HepG2 (cell line): Measurements from ENCODE around the gene NCLN. TPM values are rescaled to one million over a fixed set of nuclear protein-coding genes. Genes with fewer than 3 reads are reported as not detected.

Experiments used
- FOSL2 ChIP-seq: sonication (generic); formaldehyde crosslinking; IDR thresholded peaks from 2 replicates; pipeline ENCODE4 v1.4.0; 2020; ENCODE audit warnings: missing genetic modification reagents
- NFYB ChIP-seq: sonication (generic); formaldehyde crosslinking; IDR thresholded peaks from 2 replicates; pipeline ENCODE4 v1.4.0; 2020; ENCODE audit warnings: missing genetic modification reagents
- NKX3-1 ChIP-seq: sonication (generic); formaldehyde crosslinking; IDR thresholded peaks from 2 replicates; pipeline ENCODE4 v1.5.0; 2020; ENCODE audit warnings: missing genetic modification reagents
- ZKSCAN8 ChIP-seq: IDR thresholded peaks from 2 replicates; pipeline ENCODE4 v1.6.1; 2016; ENCODE audit warnings: borderline replicate concordance, missing genetic modification reagents, missing compliant biosample characterization
- ZNF354B ChIP-seq: sonication (generic); formaldehyde crosslinking; IDR thresholded peaks from 2 replicates; pipeline ENCODE4 v1.8.0; 2022; ENCODE audit warnings: mild to moderate bottlenecking, missing genetic modification reagents
- ZNF432 ChIP-seq: sonication (generic); formaldehyde crosslinking; IDR thresholded peaks from 2 replicates; pipeline ENCODE4 v1.5.0; 2020; ENCODE audit warnings: missing genetic modification reagents, mild to moderate bottlenecking, borderline replicate concordance
- ZSCAN30 ChIP-seq: sonication (generic); formaldehyde crosslinking; IDR thresholded peaks from 2 replicates; pipeline ENCODE4 v1.5.0; 2020; ENCODE audit warnings: mild to moderate bottlenecking, missing genetic modification reagents
- polyA plus RNA-seq, 8 experiments: library from polyadenylated mRNA; depleted of rRNA in 3 of 8; stranded (reverse) in 7 of 8; unstranded in 1 of 8; fragments of >200 nt; fragmentation: Illumina TruSeq in 4 of 8; extraction: Trizol in 4 of 8; gene quantifications; 2 replicates each; pipeline versions ENCODE4 v1.2.1 to v1.2.3, GENCODE V29; 2011 to 2016; ENCODE audit warnings: low read depth in 4 of 8, missing spikeins in 1 of 8, mixed read lengths in 1 of 8; ENCODE audit not compliant: insufficient read depth in 1 of 8
- total RNA-seq, 5 experiments: library from RNA; depleted of rRNA; stranded (reverse); fragments of >200 nt; fragmentation: Illumina TruSeq; extraction: Trizol; gene quantifications; 2 replicates each; pipeline ENCODE4 v1.2.3, GENCODE V29; 2016; ENCODE audit warnings: low read depth in 1 of 5
- TF ChIP-seq, protein P1 (sequence below): sonication (generic); formaldehyde crosslinking; IDR thresholded peaks from one replicate; pipeline ENCODE4 v1.5.1; 2020; ENCODE audit warnings: mild to moderate bottlenecking, missing genetic modification reagents; ENCODE audit errors: not compliant biosample characterization
- TF ChIP-seq, protein P2 (sequence below): sonication (generic); formaldehyde crosslinking; IDR thresholded peaks from 2 replicates; pipeline ENCODE4 v1.4.0; 2020; ENCODE audit warnings: mild to moderate bottlenecking, missing genetic modification reagents, borderline replicate concordance
- TF ChIP-seq, protein P3 (sequence below), 2 experiments: sonication (generic) in 1 of 2; formaldehyde crosslinking in 1 of 2; IDR thresholded peaks; 2 replicates each; pipeline versions ENCODE4 v1.4.0 to v1.6.1; 2016 to 2020; ENCODE audit warnings: borderline replicate concordance in 1 of 2, low read depth in 1 of 2, mild to moderate bottlenecking in 1 of 2, missing genetic modification reagents in 1 of 2

Gene NCLN
- total and polyA plus RNA-seq, 2 of the 13 experiments (the other 11 are each of a cell fraction or from before 2014, with no cell fraction given), result 42.6 to 56.0 TPM

GRCh38 chr19:3171894-3172672, 13.6 kb upstream of the NCLN start (continued):
- TF ChIP-seq ZKSCAN8 (CRISPR knock-in tag), result no peak
- TF ChIP-seq, protein P1, sequence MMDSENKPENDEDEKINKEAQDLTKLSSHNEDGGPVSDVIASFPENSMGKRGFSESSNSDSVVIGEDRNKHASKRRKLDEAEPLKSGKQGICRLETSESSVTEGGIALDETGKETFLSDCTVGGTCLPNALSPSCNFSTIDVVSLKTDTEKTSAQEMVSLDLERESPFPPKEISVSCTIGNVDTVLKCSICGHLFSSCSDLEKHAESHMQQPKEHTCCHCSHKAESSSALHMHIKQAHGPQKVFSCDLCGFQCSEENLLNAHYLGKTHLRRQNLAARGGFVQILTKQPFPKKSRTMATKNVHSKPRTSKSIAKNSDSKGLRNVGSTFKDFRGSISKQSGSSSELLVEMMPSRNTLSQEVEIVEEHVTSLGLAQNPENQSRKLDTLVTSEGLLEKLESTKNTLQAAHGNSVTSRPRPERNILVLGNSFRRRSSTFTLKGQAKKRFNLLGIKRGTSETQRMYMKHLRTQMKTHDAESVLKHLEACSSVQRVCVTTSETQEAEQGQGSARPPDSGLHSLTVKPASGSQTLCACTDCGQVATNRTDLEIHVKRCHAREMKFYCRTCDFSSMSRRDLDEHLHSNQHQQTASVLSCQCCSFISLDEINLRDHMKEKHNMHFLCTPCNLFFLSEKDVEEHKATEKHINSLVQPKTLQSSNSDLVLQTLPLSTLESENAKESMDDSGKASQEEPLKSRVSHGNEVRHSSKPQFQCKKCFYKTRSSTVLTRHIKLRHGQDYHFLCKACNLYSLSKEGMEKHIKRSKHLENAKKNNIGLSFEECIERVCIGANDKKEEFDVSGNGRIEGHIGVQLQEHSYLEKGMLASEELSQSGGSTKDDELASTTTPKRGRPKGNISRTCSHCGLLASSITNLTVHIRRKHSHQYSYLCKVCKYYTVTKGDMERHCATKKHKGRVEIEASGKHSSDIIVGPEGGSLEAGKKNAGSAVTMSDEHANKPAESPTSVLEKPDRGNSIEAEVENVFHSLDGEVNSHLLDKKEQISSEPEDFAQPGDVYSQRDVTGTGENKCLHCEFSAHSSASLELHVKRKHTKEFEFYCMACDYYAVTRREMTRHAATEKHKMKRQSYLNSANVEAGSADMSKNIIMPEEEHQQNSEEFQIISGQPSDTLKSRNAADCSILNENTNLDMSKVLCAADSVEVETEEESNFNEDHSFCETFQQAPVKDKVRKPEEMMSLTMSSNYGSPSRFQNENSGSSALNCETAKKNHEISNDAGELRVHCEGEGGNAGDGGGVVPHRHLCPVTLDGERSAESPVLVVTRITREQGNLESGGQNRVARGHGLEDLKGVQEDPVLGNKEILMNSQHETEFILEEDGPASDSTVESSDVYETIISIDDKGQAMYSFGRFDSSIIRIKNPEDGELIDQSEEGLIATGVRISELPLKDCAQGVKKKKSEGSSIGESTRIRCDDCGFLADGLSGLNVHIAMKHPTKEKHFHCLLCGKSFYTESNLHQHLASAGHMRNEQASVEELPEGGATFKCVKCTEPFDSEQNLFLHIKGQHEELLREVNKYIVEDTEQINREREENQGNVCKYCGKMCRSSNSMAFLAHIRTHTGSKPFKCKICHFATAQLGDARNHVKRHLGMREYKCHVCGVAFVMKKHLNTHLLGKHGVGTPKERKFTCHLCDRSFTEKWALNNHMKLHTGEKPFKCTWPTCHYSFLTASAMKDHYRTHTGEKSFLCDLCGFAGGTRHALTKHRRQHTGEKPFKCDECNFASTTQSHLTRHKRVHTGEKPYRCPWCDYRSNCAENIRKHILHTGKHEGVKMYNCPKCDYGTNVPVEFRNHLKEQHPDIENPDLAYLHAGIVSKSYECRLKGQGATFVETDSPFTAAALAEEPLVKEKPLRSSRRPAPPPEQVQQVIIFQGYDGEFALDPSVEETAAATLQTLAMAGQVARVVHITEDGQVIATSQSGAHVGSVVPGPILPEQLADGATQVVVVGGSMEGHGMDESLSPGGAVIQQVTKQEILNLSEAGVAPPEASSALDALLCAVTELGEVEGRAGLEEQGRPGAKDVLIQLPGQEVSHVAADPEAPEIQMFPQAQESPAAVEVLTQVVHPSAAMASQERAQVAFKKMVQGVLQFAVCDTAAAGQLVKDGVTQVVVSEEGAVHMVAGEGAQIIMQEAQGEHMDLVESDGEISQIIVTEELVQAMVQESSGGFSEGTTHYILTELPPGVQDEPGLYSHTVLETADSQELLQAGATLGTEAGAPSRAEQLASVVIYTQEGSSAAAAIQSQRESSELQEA (CRISPR knock-in tag), result no peak
- TF ChIP-seq NFYB (CRISPR knock-in tag), result no peak
- no peak for TF ChIP-seq ZNF432
- TF ChIP-seq, protein P2, sequence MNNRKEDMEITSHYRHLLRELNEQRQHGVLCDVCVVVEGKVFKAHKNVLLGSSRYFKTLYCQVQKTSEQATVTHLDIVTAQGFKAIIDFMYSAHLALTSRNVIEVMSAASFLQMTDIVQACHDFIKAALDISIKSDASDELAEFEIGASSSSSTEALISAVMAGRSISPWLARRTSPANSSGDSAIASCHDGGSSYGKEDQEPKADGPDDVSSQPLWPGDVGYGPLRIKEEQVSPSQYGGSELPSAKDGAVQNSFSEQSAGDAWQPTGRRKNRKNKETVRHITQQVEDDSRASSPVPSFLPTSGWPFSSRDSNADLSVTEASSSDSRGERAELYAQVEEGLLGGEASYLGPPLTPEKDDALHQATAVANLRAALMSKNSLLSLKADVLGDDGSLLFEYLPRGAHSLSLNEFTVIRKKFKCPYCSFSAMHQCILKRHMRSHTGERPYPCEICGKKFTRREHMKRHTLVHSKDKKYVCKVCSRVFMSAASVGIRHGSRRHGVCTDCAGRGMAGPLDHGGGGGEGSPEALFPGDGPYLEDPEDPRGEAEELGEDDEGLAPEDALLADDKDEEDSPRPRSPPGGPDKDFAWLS, result no peak
- TF ChIP-seq, protein P3, sequence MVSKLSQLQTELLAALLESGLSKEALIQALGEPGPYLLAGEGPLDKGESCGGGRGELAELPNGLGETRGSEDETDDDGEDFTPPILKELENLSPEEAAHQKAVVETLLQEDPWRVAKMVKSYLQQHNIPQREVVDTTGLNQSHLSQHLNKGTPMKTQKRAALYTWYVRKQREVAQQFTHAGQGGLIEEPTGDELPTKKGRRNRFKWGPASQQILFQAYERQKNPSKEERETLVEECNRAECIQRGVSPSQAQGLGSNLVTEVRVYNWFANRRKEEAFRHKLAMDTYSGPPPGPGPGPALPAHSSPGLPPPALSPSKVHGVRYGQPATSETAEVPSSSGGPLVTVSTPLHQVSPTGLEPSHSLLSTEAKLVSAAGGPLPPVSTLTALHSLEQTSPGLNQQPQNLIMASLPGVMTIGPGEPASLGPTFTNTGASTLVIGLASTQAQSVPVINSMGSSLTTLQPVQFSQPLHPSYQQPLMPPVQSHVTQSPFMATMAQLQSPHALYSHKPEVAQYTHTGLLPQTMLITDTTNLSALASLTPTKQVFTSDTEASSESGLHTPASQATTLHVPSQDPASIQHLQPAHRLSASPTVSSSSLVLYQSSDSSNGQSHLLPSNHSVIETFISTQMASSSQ (IDR thresholded peaks at IDR 0.05; ENCODE audit: low read depth), result no peak
- TF ChIP-seq, protein P3 (CRISPR knock-in tag; IDR thresholded peaks at IDR 0.05; ENCODE audit: borderline replicate concordance), result no peak
- no peak for TF ChIP-seq NKX3-1 (CRISPR knock-in tag)
- TF ChIP-seq ZNF354B (CRISPR knock-in tag), result no peak
- no peak for TF ChIP-seq ZSCAN30 (CRISPR knock-in tag)
- TF ChIP-seq FOSL2 (CRISPR knock-in tag), result peak; percentile 47
